GM12892 (cell line): ENCODE data around the gene NOVA1. TPM values are rescaled to one million over a fixed set of nuclear protein-coding genes. Genes with fewer than 3 reads are reported as not detected.
"Not testable (repeated sequence)": the region's sequence is repeated elsewhere in the genome, so short reads cannot be mapped to it uniquely, and the experiment has no call there.

ENCODE experiments used
- DNase-seq: peaks from one replicate; pipeline ENCODE4 v3.0.0; 2011; ENCODE audit not compliant: insufficient read length
- FAIRE-seq: peaks from 2 replicates; lab custom pipeline; 2011; peaks lifted over from hg19 to GRCh38; lab: Jason Lieb, UNC
- POLR2A ChIP-seq: IDR thresholded peaks from 2 replicates; pipeline ENCODE4 v1.6.1; 2011; ENCODE audit warnings: low read depth, low read length, control low read depth
- POLR2AphosphoS5 ChIP-seq: IDR thresholded peaks from 2 replicates; pipeline ENCODE4 v1.6.1; 2011; ENCODE audit warnings: low read depth, low read length, control low read depth
- TAF1 ChIP-seq: IDR thresholded peaks from 2 replicates; pipeline ENCODE4 v1.6.1; 2011; ENCODE audit warnings: low read depth, mild to moderate bottlenecking, control low read depth, low read length, borderline replicate concordance
- polyA plus RNA-seq: library from polyadenylated mRNA; unstranded; fragments of >200 nt; gene quantifications from one replicate; pipeline ENCODE4 v1.2.1, GENCODE V29; 2012; ENCODE audit warnings: missing spikeins, inconsistent platforms; ENCODE audit not compliant: missing spikeins

NOVA1 gene
- not detected for polyA plus RNA-seq

DNA sequence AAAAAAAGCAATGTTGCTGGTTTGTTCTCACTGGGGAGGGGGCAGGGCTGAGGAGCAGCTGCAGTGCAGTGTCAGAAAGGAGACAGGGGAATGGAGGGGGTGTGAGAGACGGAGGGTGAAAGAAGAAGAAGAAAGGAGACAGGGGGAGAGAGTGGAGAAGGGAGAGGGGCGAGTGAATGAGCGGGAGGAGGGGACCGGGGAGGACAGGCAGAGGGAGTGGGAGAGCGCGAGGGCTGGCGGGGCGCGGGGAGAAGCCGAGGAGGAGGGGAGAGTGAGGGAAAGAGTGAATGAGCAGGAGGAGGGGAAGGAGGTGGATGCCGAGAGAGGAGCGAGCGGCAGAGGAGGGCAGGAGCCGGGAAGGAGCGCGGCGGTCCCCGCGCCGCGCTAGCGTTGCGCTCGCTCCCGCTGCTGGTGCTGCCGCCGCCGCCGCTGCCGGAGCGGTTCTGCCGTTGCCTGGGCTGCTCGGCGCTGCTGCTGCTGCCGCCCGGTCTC lies at the start of gene NOVA1:
Gene NOVA1, minus strand, starts transcription at position 445 of the 492 bp plus-strand sequence. CDS start 597 bp downstream, outside the sequence.
- TF ChIP-seq TAF1 (no peak), POLR2AphosphoS5 (no peak), POLR2A (no peak)
- FAIRE-seq (no peak), DNase-seq (no peak)

- not testable (repeated sequence) for DNase-seq, FAIRE-seq
Observed at GRCh38 chr14:26645057-26645456, 47.2 kb upstream of the NOVA1 start.

GRCh38 chr14:26636561-26636960 lies 38.7 kb upstream of the NOVA1 start:
- TF ChIP-seq POLR2A (no peak), POLR2AphosphoS5 (no peak), TAF1 (no peak)
- no peak for DNase-seq
- FAIRE-seq = no peak

GRCh38 chr14:26634946-26635345 lies 37.1 kb upstream of the NOVA1 start:
- not testable (repeated sequence) for DNase-seq, FAIRE-seq

- no peak for FAIRE-seq
- TF ChIP-seq POLR2AphosphoS5 = no peak
- TF ChIP-seq TAF1 = no peak
- TF ChIP-seq POLR2A = no peak
Observed at GRCh38 chr14:26626256-26626655, 28.4 kb upstream of the NOVA1 start.

DNA sequence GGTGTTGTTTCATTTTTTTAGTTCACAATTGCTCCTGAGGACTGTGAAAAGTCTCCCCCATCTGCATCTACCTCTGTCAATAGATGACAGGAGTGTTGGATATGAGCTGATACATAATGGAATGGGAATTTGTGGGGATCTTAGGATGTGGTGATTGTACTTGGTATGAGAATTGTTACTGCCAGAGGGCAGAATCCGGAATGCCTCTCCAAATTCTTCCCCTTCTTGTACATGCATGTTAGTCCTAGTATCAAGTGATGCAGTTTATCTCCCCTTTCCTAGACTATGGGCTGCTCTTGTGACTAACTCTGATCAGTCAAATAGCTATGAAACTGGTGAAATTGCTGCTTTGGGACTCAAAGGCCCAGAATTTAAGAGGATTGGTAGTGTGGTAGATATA lies 24.8 kb upstream of the NOVA1 start:
- FAIRE-seq (no peak), DNase-seq (no peak)
- TF ChIP-seq POLR2AphosphoS5 = no peak
- TF ChIP-seq POLR2A = no peak
- TF ChIP-seq TAF1 = no peak

More at GRCh38 chr14:26626256-26626655, 28.4 kb upstream of the NOVA1 start:
- no peak for DNase-seq

- DNase-seq (no peak), FAIRE-seq (no peak)
- TF ChIP-seq POLR2A (no peak), POLR2AphosphoS5 (no peak), TAF1 (no peak)
Observed at GRCh38 chr14:26621807-26622560, 24.2 kb upstream of the NOVA1 start.

- DNase-seq (no peak), FAIRE-seq (no peak)
- TF ChIP-seq POLR2AphosphoS5 (no peak), POLR2A (no peak), TAF1 (no peak)
Observed at GRCh38 chr14:26621364-26621763, 23.5 kb upstream of the NOVA1 start.

DNA sequence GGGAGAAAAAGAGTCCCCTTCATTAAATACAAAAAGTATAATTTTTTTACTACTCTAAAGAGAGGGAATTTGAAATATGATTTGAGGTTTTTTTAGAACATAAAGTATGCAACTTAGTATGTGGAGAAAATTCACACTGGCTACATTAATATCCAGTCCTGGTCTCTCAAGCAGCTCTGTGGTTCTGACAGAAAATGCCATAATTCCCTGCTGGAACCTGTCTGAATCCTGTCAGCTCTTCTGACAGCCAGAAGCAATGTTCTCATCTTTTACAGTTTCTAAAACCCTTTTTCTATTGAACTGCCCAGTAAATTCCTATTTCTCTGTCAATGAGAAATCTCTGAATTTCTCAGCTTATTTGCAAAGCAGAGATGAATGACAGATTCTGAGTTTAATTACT lies 13.4 kb upstream of the NOVA1 start:
- TF ChIP-seq TAF1 (no peak), POLR2A (no peak), POLR2AphosphoS5 (no peak)
- FAIRE-seq = no peak
- DNase-seq = no peak

DNA sequence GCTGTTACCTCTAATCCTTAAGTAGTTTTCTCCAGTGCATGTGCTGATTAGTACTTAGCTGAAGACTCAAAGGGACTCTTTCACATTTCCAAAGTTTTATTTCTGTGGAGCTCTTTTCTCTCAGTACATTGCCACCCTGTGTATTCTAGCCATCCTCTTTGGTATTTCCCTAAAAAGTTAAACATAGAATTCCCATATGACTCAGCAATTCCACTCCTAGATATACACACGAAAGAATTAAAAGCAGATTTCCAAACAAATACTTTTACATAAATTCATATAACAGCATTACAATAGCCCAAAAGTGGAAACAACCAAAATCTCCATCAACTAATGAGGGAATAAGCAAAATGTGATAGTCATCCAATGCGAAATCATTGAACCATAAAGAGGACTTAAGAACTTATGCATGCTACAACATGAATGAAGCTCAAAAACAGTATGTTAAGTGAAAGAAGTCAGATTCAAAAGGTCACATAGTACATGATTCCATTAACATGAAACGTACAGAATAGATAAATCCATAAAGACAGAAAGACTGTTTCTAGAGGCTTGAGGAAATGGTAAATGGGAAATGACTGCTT lies 9.0 kb upstream of the NOVA1 start:
- FAIRE-seq (no peak), DNase-seq (no peak)
- TF ChIP-seq POLR2A (no peak), TAF1 (no peak), POLR2AphosphoS5 (no peak)

GRCh38 chr14:26605602-26606001 lies 7.8 kb upstream of the NOVA1 start:
- no peak for TF ChIP-seq POLR2A
- no peak for TF ChIP-seq TAF1
- no peak for TF ChIP-seq POLR2AphosphoS5
- DNase-seq (no peak), FAIRE-seq (no peak)

DNA sequence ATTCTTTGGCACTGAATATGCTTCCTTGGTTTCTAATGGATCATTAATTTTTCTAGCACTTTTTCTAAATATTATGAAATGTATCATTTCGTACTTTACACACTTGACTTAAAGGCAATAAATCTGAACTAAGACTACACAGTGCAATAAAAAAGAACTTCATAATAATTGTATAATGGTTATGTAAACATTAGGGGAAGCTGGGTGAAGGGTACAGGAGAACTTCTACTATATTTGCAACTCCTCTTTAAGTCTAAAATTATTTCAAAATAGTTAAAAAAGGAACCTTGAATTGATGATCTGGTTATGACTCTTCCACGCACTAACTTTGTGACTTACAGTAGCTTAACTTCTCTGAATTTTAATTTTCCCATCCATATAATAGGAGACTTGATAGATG lies 5.1 kb upstream of the NOVA1 start:
- TF ChIP-seq POLR2AphosphoS5 (no peak), TAF1 (no peak), POLR2A (no peak)
- DNase-seq (no peak), FAIRE-seq (no peak)
